Activated effector memory CD4-positive, alpha-beta T cell treated with Interleukin-2 at 50 U/mL for 16 hours (primary cell): ENCODE data around the gene SLC12A5.

ENCODE experiments used
- DNase-seq: peaks from one replicate; pipeline ENCODE4 v3.0.0-alpha.2; 2020

The SLC12A5 gene

GRCh38 chr20:46006964-46007363, 22.1 kb upstream of the SLC12A5 start:
- no peak for DNase-seq

GRCh38 chr20:46007671-46008070, 21.3 kb upstream of the SLC12A5 start:
- no peak for DNase-seq

DNA sequence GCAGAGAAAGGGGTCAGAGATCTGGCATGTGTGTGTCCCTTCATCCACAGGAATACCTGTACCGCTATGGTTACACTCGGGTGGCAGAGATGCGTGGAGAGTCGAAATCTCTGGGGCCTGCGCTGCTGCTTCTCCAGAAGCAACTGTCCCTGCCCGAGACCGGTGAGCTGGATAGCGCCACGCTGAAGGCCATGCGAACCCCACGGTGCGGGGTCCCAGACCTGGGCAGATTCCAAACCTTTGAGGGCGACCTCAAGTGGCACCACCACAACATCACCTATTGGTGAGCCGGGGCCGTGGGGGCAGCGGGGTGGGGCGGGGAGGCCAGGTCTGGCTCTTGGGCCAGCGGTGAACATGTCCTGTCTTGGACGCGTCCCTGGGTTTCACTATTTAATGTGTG, 19.2 kb upstream of the SLC12A5 start:
- DNase-seq = no peak

DNA sequence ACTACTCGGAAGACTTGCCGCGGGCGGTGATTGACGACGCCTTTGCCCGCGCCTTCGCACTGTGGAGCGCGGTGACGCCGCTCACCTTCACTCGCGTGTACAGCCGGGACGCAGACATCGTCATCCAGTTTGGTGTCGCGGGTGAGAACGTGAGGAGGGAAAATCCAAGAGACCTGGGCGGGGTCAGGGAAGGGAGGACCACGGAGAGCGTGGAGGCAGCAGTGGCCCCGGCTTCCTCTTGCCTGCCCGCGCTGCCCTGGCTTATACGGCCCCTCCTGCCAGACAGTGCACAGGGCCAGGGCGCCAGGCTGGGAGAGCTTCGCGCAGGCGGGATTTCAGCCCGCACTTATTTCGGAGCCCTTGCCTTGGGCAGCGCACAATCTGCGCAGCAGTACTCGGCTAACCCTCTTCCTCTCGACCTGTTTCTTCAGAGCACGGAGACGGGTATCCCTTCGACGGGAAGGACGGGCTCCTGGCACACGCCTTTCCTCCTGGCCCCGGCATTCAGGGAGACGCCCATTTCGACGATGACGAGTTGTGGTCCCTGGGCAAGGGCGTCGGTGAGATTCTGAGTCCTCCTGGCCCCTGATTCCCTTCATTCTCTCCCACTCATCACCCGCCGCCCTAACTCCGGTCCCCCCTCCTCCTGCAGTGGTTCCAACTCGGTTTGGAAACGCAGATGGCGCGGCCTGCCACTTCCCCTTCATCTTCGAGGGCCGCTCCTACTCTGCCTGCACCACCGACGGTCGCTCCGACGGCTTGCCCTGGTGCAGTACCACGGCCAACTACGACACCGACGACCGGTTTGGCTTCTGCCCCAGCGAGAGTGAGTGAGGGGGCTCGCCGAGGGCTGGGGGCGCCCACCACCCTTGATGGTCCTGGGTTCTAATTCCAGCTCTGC, 18.3 kb upstream of the SLC12A5 start:
- DNase-seq = no peak

GRCh38 chr20:46011631-46012482, 17.2 kb upstream of the SLC12A5 start:
- no peak for DNase-seq

DNA sequence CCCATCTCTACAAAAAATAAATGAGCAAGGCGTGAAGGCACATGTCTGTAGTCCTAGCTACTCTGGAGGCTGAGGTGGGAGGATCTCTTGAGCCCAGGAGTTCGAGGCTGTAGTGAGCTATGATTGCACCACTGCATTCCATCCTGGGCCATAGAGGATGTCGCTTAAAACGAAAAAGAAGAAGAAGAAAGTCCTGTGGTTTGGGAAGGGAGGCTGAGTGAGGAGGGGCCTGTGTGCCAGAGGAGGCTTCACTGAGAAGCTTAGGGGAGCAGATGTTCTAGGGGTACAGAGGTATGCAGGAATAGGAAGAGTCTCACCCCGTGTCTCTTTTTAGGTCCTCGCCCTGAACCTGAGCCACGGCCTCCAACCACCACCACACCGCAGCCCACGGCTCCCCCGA, 16.1 kb upstream of the SLC12A5 start:
- no peak for DNase-seq

DNA sequence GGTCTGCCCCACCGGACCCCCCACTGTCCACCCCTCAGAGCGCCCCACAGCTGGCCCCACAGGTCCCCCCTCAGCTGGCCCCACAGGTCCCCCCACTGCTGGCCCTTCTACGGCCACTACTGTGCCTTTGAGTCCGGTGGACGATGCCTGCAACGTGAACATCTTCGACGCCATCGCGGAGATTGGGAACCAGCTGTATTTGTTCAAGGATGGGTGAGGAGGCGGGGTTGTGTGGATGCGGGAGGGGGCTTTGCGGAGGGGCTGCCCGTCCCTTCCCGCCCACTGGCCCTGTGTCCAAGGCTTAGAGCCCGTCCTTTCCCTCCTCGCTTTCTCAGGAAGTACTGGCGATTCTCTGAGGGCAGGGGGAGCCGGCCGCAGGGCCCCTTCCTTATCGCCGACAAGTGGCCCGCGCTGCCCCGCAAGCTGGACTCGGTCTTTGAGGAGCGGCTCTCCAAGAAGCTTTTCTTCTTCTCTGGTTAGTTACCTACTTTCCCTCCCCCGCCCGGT, 15.6 kb upstream of the SLC12A5 start:
- no peak for DNase-seq

- peak; percentile 57 for DNase-seq
Measured at GRCh38 chr20:46013829-46014516, 15.0 kb upstream of the SLC12A5 start.

- DNase-seq = no peak
Measured at GRCh38 chr20:46014517-46015396, 14.3 kb upstream of the SLC12A5 start.

DNA sequence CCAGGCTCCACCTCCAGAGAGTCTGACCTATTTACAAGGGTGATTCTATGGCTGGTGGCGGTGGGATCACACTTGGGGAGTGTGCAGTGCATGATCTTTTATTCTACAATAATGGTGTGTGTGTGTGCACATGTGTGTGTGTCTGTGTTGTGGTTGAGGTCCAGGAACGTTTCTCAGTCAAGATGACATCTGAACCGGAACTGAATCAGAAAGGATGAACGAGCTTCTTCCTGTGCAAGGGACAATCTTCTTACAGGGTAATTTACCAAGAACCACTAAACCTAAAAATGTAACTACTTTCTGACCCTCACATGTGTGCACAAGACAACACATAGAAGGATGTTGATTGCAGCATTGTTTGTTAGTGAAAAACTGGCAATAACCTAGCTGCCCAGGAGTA, 11.7 kb upstream of the SLC12A5 start:
- DNase-seq = no peak

GRCh38 chr20:46018112-46018511, 10.9 kb upstream of the SLC12A5 start:
- DNase-seq = no peak

DNA sequence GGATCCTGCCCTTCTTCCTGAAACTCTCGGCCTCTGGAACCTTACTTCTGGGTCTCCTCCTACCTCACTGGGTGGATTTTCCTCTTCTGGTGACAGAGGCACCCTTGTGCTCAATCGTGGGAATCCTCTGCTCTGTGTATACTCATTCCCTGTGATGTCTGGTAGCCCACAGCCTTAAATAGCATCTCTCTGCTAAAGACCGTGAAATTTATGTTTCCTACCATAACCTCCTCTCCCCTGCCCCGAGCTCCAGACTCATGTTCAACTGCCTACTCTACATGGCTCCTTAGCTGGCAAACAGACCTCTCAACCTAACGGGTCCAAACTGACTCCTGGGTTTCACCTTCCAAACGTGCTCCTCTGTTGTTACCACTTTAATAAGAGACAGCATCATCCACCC, 10.4 kb upstream of the SLC12A5 start:
- no peak for DNase-seq

GRCh38 chr20:46020555-46020954, 8.5 kb upstream of the SLC12A5 start:
- DNase-seq = no peak

GRCh38 chr20:46021361-46022359, 7.4 kb upstream of the SLC12A5 start:
- no peak for DNase-seq

- peak; percentile 58 for DNase-seq
Measured at GRCh38 chr20:46022411-46023147, 6.4 kb upstream of the SLC12A5 start.

GRCh38 chr20:46023148-46023484, 5.9 kb upstream of the SLC12A5 start:
- DNase-seq = no peak

GRCh38 chr20:46023999-46024398, 5.0 kb upstream of the SLC12A5 start:
- no peak for DNase-seq

DNA sequence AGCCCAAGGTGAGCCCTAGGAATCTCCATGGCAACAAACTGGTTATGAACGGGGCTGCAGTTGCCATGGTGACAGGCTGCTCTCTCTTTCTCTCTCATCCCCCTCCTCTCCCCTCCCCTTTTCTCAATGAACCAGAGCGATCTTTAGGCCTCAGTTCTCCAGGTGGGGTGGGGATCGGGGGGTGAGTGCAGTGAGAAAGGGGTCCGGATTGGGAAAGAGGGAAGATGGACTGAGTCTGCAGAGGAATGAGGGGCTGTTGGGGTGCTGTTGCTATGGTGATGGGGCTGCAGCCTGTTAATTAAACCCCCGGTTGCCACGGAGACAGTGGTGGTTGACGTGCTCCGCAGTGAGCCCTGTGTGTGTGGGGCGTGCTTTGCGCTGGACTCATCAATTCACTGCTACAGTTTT, 3.6 kb upstream of the SLC12A5 start:
- no peak for DNase-seq

DNA sequence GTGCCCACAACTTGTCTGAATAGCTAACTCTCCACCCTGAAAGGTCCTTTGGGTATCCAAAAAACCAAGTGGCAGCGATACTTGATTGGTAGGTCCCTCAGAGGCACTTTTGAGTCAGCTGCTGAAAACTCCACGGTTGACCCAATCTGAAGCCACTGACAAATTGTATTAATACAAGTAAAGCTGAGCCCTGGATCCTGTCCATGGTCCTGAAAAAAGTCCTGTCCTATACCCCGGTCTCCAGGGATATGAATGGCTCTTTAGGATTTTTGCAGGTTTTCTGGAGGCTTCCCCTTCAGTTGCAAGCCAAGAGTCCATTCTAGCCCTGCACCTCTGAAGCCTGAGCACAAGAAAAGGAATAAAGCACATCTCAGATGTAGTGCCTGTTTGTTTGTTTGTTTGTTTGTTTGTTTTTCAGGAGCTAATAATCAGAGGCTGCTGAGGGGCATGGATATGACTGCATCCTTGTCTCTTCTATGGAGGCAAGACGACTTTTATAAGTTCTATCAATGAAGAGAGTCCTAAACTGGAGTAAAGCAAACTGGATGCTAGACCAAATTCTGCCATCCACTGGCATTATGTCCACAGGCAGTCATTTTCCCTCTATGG, 1.7 kb upstream of the SLC12A5 start:
- DNase-seq = no peak

GRCh38 chr20:46028110-46028509, 905 bp upstream of the SLC12A5 start:
- DNase-seq = no peak
